ENCODE data around the gene CRAMP1.
A peak's percentile ranks its signal among the peaks of the same experiment; 100 is the strongest.

Gene CRAMP1

GRCh38 chr16:1621851-1622250 is 9.7 kb downstream of the CRAMP1 start:
- DNase-seq, result no peak
- intact Hi-C loops (cut with DNase I), result no loop called here

GRCh38 chr16:1626327-1626726 is 14.2 kb downstream of the CRAMP1 start:
- DNase-seq, result no peak
- intact Hi-C loops (cut with DNase I), result no loop called here

- intact Hi-C loops (cut with DNase I), result no loop called here
- DNase-seq, result no peak
These were observed 14.6 kb downstream of the CRAMP1 start for GRCh38 chr16:1626776-1627175.

GRCh38 chr16:1630450-1631213 is 18.5 kb downstream of the CRAMP1 start:
- intact Hi-C loops (cut with DNase I), result no loop called here
- no peak for DNase-seq

GRCh38 chr16:1631230-1631629 is 19.1 kb downstream of the CRAMP1 start:
- intact Hi-C loops (cut with DNase I), result no loop called here
- DNase-seq, result no peak

- intact Hi-C loops (cut with DNase I), result no loop called here
- peak in 5 of 42 donors; percentile 9 to 29 (median 19) for DNase-seq
These were observed 19.9 kb downstream of the CRAMP1 start for GRCh38 chr16:1631931-1632637.

- DNase-seq, result no peak
- intact Hi-C loops (cut with DNase I), result no loop called here
These were observed 20.4 kb downstream of the CRAMP1 start for GRCh38 chr16:1632638-1632970.

- DNase-seq, result no peak
These were observed 21.1 kb downstream of the CRAMP1 start for GRCh38 chr16:1633310-1633709.

GRCh38 chr16:1634541-1634940 is 22.4 kb downstream of the CRAMP1 start:
- intact Hi-C loops (cut with DNase I), result no loop called here
- no peak for DNase-seq

More at GRCh38 chr16:1633310-1633709, 21.1 kb downstream of the CRAMP1 start:
- intact Hi-C loops (cut with DNase I), result no loop called here

- intact Hi-C loops (cut with DNase I), result no loop called here
- DNase-seq, result no peak
These were observed 22.9 kb downstream of the CRAMP1 start for GRCh38 chr16:1635070-1635469.

GRCh38 chr16:1637526-1637925 is 25.4 kb downstream of the CRAMP1 start:
- intact Hi-C loops (cut with DNase I), result no loop called here

GRCh38 chr16:1638757-1639156 is 26.6 kb downstream of the CRAMP1 start:
- DNase-seq, result no peak
- intact Hi-C loops (cut with DNase I), result no loop called here

More at GRCh38 chr16:1637526-1637925, 25.4 kb downstream of the CRAMP1 start:
- no peak for DNase-seq

- intact Hi-C loops (cut with DNase I), result no loop called here
These were observed 27.1 kb downstream of the CRAMP1 start for GRCh38 chr16:1639282-1639681.

GRCh38 chr16:1639860-1640259 is 27.7 kb downstream of the CRAMP1 start:
- DNase-seq, result no peak
- intact Hi-C loops (cut with DNase I), result no loop called here

More at GRCh38 chr16:1639282-1639681, 27.1 kb downstream of the CRAMP1 start:
- no peak for DNase-seq

- DNase-seq, result no peak
- intact Hi-C loops (cut with DNase I), result no loop called here
These were observed 28.2 kb downstream of the CRAMP1 start for GRCh38 chr16:1640261-1640941.

GRCh38 chr16:1641261-1641660 is 29.1 kb downstream of the CRAMP1 start:
- intact Hi-C loops (cut with DNase I), result no loop called here
- no peak for DNase-seq

GRCh38 chr16:1642148-1642547 is 30.0 kb downstream of the CRAMP1 start:
- peak; percentile 35 to 88 (median 74) for DNase-seq

GRCh38 chr16:1642753-1643152 is 30.6 kb downstream of the CRAMP1 start:
- intact Hi-C loops (cut with DNase I), result no loop called here

More at GRCh38 chr16:1642148-1642547, 30.0 kb downstream of the CRAMP1 start:
- intact Hi-C loops (cut with DNase I), result no loop called here

GRCh38 chr16:1643521-1643920 is 31.4 kb downstream of the CRAMP1 start:
- intact Hi-C loops (cut with DNase I), result no loop called here
- peak in 10 of 42 donors; percentile 4 to 57 (median 14) for DNase-seq

More at GRCh38 chr16:1642753-1643152, 30.6 kb downstream of the CRAMP1 start:
- DNase-seq, result no peak

Measured in head of caudate nucleus (tissue), 42 donors.